HEK293 (cell line): ENCODE results near the gene PDIA5.

Experiments
- CTCF ChIA-PET: fragments of 350-600 bp; formaldehyde crosslinking; extraction: SDS; loops from one replicate; lab custom pipeline; 2021; ENCODE audit warnings: antibody characterized with exemption; lab: Yijun Ruan, JAX
- POLR2A ChIA-PET: fragments of 300-600 bp; formaldehyde crosslinking; extraction: SDS; loops from one replicate; lab custom pipeline; 2020; ENCODE audit warnings: antibody characterized with exemption, inconsistent platforms; lab: Yijun Ruan, JAX
- H3K27ac ChIP-seq: fragments of 200-500 bp; sonication (Bioruptor generic); 2 replicates; pipeline ENCODE4 v1.5.1; 2014; ENCODE audit warnings: low read depth, low read length, control low read depth, inconsistent platforms; ENCODE audit errors: extremely low read depth
- H3K36me3 ChIP-seq, 2 experiments: fragments of 200-500 bp in 1 of 2; sonication (Bioruptor generic) in 1 of 2; 1 replicate in 1 of 2; 2 replicates in 1 of 2; pipeline ENCODE4 v1.5.1; 2014 to 2017; ENCODE audit warnings: inconsistent platforms in 2 of 2, low read length in 2 of 2; ENCODE audit not compliant: control insufficient read depth in 2 of 2, insufficient read depth in 1 of 2
- H3K4me1 ChIP-seq: fragments of 200-500 bp; sonication (Bioruptor generic); 2 replicates; pipeline ENCODE4 v1.5.1; 2014; ENCODE audit warnings: mild to moderate bottlenecking, low read length, inconsistent platforms; ENCODE audit not compliant: control insufficient read depth, insufficient read depth
- H3K4me3 ChIP-seq: 2 replicates; pipeline ENCODE4 v1.5.1; 2011; ENCODE audit warnings: low read depth, mild to moderate bottlenecking, control low read depth, low read length, moderate library complexity
- H3K9me3 ChIP-seq: fragments of 200-500 bp; sonication (Bioruptor generic); 2 replicates; pipeline ENCODE4 v1.5.1; 2014; ENCODE audit warnings: low read depth, low read length, inconsistent platforms; ENCODE audit not compliant: control insufficient read depth, insufficient read depth
- EGR2 ChIP-seq: fragments of 450-650 bp; formaldehyde crosslinking; IDR thresholded peaks from 2 replicates; pipeline ENCODE4 v1.5.1; 2016; ENCODE audit warnings: low read depth, missing biosample characterization, missing genetic modification characterization
- FEZF1 ChIP-seq: fragments of 450-650 bp; formaldehyde crosslinking; IDR thresholded peaks from 2 replicates; pipeline ENCODE4 v1.5.1; 2016; ENCODE audit warnings: missing biosample characterization, missing genetic modification characterization
- GLI2 ChIP-seq: fragments of 450-650 bp; formaldehyde crosslinking; IDR thresholded peaks from 2 replicates; pipeline ENCODE4; 2017; ENCODE audit warnings: missing biosample characterization, missing genetic modification characterization, low read depth, borderline replicate concordance
- PRDM1 ChIP-seq: fragments of 450-650 bp; formaldehyde crosslinking; IDR thresholded peaks from 2 replicates; pipeline ENCODE4; 2016; ENCODE audit warnings: missing biosample characterization, missing genetic modification characterization
- PRDM10 ChIP-seq: fragments of 450-650 bp; formaldehyde crosslinking; IDR thresholded peaks from 2 replicates; pipeline ENCODE4 v1.5.1; 2016; ENCODE audit warnings: missing biosample characterization, missing genetic modification characterization
- PRDM6 ChIP-seq: fragments of 450-650 bp; formaldehyde crosslinking; IDR thresholded peaks from 2 replicates; pipeline ENCODE4 v1.5.1; 2017; ENCODE audit warnings: missing biosample characterization, missing genetic modification characterization
- SCRT2 ChIP-seq: fragments of 450-650 bp; formaldehyde crosslinking; IDR thresholded peaks from 2 replicates; pipeline ENCODE4 v1.5.1; 2016; ENCODE audit warnings: missing biosample characterization, missing genetic modification characterization
- ZBTB17 ChIP-seq: fragments of 450-650 bp; formaldehyde crosslinking; IDR thresholded peaks from 2 replicates; pipeline ENCODE4 v1.5.1; 2016; ENCODE audit warnings: missing biosample characterization, missing genetic modification characterization
- ZBTB49 ChIP-seq: fragments of 450-650 bp; formaldehyde crosslinking; IDR thresholded peaks from 2 replicates; pipeline ENCODE4 v1.5.1; 2016; ENCODE audit warnings: missing biosample characterization, missing genetic modification characterization, low read depth
- ZNF121 ChIP-seq: fragments of 450-650 bp; formaldehyde crosslinking; IDR thresholded peaks from 2 replicates; pipeline ENCODE4 v1.5.1; 2016; ENCODE audit warnings: missing biosample characterization, missing genetic modification characterization
- ZNF341 ChIP-seq: fragments of 450-650 bp; formaldehyde crosslinking; IDR thresholded peaks from 2 replicates; pipeline ENCODE4; 2016; ENCODE audit warnings: low read depth, missing biosample characterization, missing genetic modification characterization
- ZNF398 ChIP-seq: fragments of 450-650 bp; formaldehyde crosslinking; IDR thresholded peaks from 2 replicates; pipeline ENCODE4 v1.5.1; 2017; ENCODE audit warnings: missing biosample characterization, missing genetic modification characterization
- ZNF626 ChIP-seq: fragments of 450-650 bp; sonication (Bioruptor Pico); formaldehyde crosslinking; IDR thresholded peaks from 2 replicates; pipeline ENCODE4 v1.5.1; 2018; ENCODE audit warnings: missing biosample characterization, missing genetic modification characterization, inconsistent platforms
- ZNF629 ChIP-seq: fragments of 450-650 bp; formaldehyde crosslinking; IDR thresholded peaks from 2 replicates; pipeline ENCODE4 v1.5.1; 2017; ENCODE audit warnings: missing biosample characterization, missing genetic modification characterization
- ZNF747 ChIP-seq: fragments of 450-650 bp; formaldehyde crosslinking; IDR thresholded peaks from 2 replicates; pipeline ENCODE4 v1.5.1; 2016; ENCODE audit warnings: missing biosample characterization, missing genetic modification characterization
- ZNF785 ChIP-seq: fragments of 450-650 bp; formaldehyde crosslinking; IDR thresholded peaks from 2 replicates; pipeline ENCODE4 v1.5.1; 2016; ENCODE audit warnings: missing biosample characterization, missing genetic modification characterization
- ZSCAN16 ChIP-seq: fragments of 450-650 bp; formaldehyde crosslinking; IDR thresholded peaks from 2 replicates; pipeline ENCODE4 v1.5.1; 2016; ENCODE audit warnings: missing biosample characterization, missing genetic modification characterization
- ZSCAN23 ChIP-seq: fragments of 450-650 bp; formaldehyde crosslinking; IDR thresholded peaks from 2 replicates; pipeline ENCODE4 v1.5.1; 2016; ENCODE audit warnings: missing biosample characterization, missing genetic modification characterization
- ZSCAN5A ChIP-seq: fragments of 450-650 bp; formaldehyde crosslinking; IDR thresholded peaks from 2 replicates; pipeline ENCODE4 v1.5.1; 2016; ENCODE audit warnings: missing biosample characterization, missing genetic modification characterization

The PDIA5 gene

GRCh38 chr3:123082370-123083065 lies 15.7 kb downstream of the PDIA5 start:
- Histone ChIP-seq H3K4me3 (no peak overlapping the region), H3K4me1 (peaks cover 20% of the 10 kb centered on the region), H3K36me3 (no peaks in the 10 kb centered on the region), H3K27ac (no peak overlapping the region), H3K9me3 (no peaks in the 10 kb centered on the region)
- ChIA-PET CTCF (interaction anchor here (0.6 to 0.7 kb wide), 2 partner anchors 265 to 801 kb away, joined by 4 read pairs; no protein-coding TSS in a partner anchor), POLR2A (no interaction called here)
- TF ChIP-seq ZBTB49 (tag by site-specific recombination) (no peak), EGR2 (peak; percentile 25; the same call in 1 of the 2 replicates), ZNF626 (no peak), FEZF1 (tag by site-specific recombination) (no peak), ZSCAN16 (no peak), SCRT2 (peak; percentile 55)

GRCh38 chr3:123083383-123084124 lies 16.7 kb downstream of the PDIA5 start:
- CTCF ChIA-PET, result interaction anchor here (0.7 kb wide), 1 partner anchor 266 kb away, joined by 4 read pairs; no protein-coding TSS in a partner anchor
- no peak overlapping the region; the same call in 1 of the 2 replicates for H3K27ac ChIP-seq
- TF ChIP-seq ZNF747 (tag by site-specific recombination), result no peak
- 0 out of 2 replicates have a peak, but pooled peaks have one; percentile 13 for TF ChIP-seq PRDM6 (tag by site-specific recombination)
- peak; percentile 66; the same call in 1 of the 2 replicates for TF ChIP-seq PRDM1
- TF ChIP-seq ZNF629 (tag by site-specific recombination), result no peak
- TF ChIP-seq ZSCAN5A (tag by site-specific recombination), result no peak
- TF ChIP-seq ZNF121 (tag by site-specific recombination), result no peak
- TF ChIP-seq, all 188 proteins: peak for 2
- POLR2A ChIA-PET, result no interaction called here
- no peaks in the 10 kb centered on the region for H3K36me3 ChIP-seq
- no peaks in the 10 kb centered on the region for H3K9me3 ChIP-seq
- no peak overlapping the region for H3K4me3 ChIP-seq
- H3K4me1 ChIP-seq, result peaks cover 20% of the 10 kb centered on the region

- H3K36me3 ChIP-seq, result peaks cover 0 to under 1% of the 10 kb centered on the region in 2 experiments; a peak in 1 of 3 replicates
- no peak overlapping the region for H3K27ac ChIP-seq
- ChIA-PET POLR2A (no interaction called here), CTCF (no interaction called here)
- H3K4me1 ChIP-seq, result peaks cover 20% of the 10 kb centered on the region
- no peaks in the 10 kb centered on the region for H3K9me3 ChIP-seq
- no peak overlapping the region for H3K4me3 ChIP-seq
- TF ChIP-seq ZBTB17 (tag by site-specific recombination) (peak; percentile 49), PRDM10 (peak; percentile 68), ZNF341 (tag by site-specific recombination) (peak; percentile 34; the same call in 1 of the 2 replicates), ZNF785 (tag by site-specific recombination) (no peak), GLI2 (tag by site-specific recombination) (no peak), ZNF398 (peak; percentile 45; the same call in 1 of the 2 replicates), ZSCAN23 (tag by site-specific recombination) (no peak)
- TF ChIP-seq, all 188 proteins: peak for 4
Observed at GRCh38 chr3:123084192-123084591, 17.4 kb downstream of the PDIA5 start.
